Liver (tissue), 9 donors: ENCODE results near the gene GSKIP. TPM values are rescaled to one million over a fixed set of nuclear protein-coding genes. Genes with fewer than 3 reads are reported as not detected.
A peak's percentile ranks its signal among the peaks of the same experiment; 100 is the strongest.

Source experiments
- DNase-seq: peaks from one replicate; pipeline ENCODE4 v3.0.0-alpha.2; 2017; ENCODE audit warnings: low spot score
- H3K27ac ChIP-seq, 2 donors: one replicate each; pipeline ENCODE4 v1.7.0; 2013; ENCODE audit warnings: inconsistent platforms in 2 of 2, low read length in 2 of 2, control low read depth in 1 of 2, low read depth in 1 of 2, mild to moderate bottlenecking in 1 of 2
- H3K27me3 ChIP-seq, 4 donors: one replicate each; pipeline versions ENCODE4 v1.6.1 to v1.7.0; 2013; ENCODE audit warnings: low read length in 3 of 4, inconsistent platforms in 1 of 4, mild to moderate bottlenecking in 1 of 4, moderate library complexity in 1 of 4; ENCODE audit not compliant: control insufficient read depth in 4 of 4, insufficient read depth in 4 of 4
- H3K36me3 ChIP-seq, 4 donors: one replicate each; pipeline versions ENCODE4 v1.6.1 to v1.7.0; 2013; ENCODE audit warnings: low read length in 3 of 4, mild to moderate bottlenecking in 3 of 4, low read depth in 1 of 4, moderate library complexity in 1 of 4; ENCODE audit not compliant: control insufficient read depth in 4 of 4, insufficient read depth in 3 of 4
- H3K4me1 ChIP-seq, 4 donors: one replicate each; pipeline versions ENCODE4 v1.6.1 to v1.7.0; 2013; ENCODE audit warnings: low read length in 3 of 4, mild to moderate bottlenecking in 3 of 4, moderate library complexity in 1 of 4; ENCODE audit not compliant: control insufficient read depth in 4 of 4, insufficient read depth in 4 of 4
- H3K4me3 ChIP-seq, 3 donors: one replicate each; pipeline versions ENCODE4 v1.6.1 to v1.7.0; 2013; ENCODE audit warnings: low read length in 3 of 3, control low read depth in 1 of 3, low read depth in 1 of 3, mild to moderate bottlenecking in 1 of 3
- H3K9ac ChIP-seq, 2 donors: one replicate each; pipeline ENCODE4 v1.7.0; 2013; ENCODE audit warnings: low read length in 2 of 2, mild to moderate bottlenecking in 2 of 2, moderate library complexity in 2 of 2, control low read depth in 1 of 2, low read depth in 1 of 2
- H3K9me3 ChIP-seq, 4 donors: one replicate each; pipeline versions ENCODE4 v1.6.1 to v1.7.0; 2013; ENCODE audit warnings: low read length in 3 of 4; ENCODE audit not compliant: control insufficient read depth in 4 of 4
- FOXA1 ChIP-seq: IDR thresholded peaks from 2 replicates; pipeline ENCODE4 v1.6.1; 2016; ENCODE audit warnings: antibody characterized with exemption
- FOXA2 ChIP-seq: IDR thresholded peaks from 2 replicates; pipeline ENCODE4 v1.6.1; 2016; ENCODE audit warnings: antibody characterized with exemption
- GABPA ChIP-seq, 2 donors: IDR thresholded peaks in 1 of 2; conservative IDR thresholded peaks in 1 of 2; 2 replicates each; pipeline ENCODE4 v1.6.1; 2016; ENCODE audit warnings: antibody characterized with exemption in 2 of 2, mild to moderate bottlenecking in 1 of 2, moderate library complexity in 1 of 2
- HNF4G ChIP-seq: IDR thresholded peaks from 2 replicates; pipeline ENCODE4 v1.6.1; 2016; ENCODE audit warnings: antibody characterized with exemption
- NR2F2 ChIP-seq: IDR thresholded peaks from 2 replicates; pipeline ENCODE4 v1.6.1; 2016; ENCODE audit warnings: antibody characterized with exemption
- RAD21 ChIP-seq, 2 donors: IDR thresholded peaks; 2 replicates each; pipeline ENCODE4 v1.6.1; 2016; ENCODE audit warnings: antibody characterized with exemption in 2 of 2, mild to moderate bottlenecking in 2 of 2
- SP1 ChIP-seq: IDR thresholded peaks from 2 replicates; pipeline ENCODE4 v1.6.1; 2018; ENCODE audit warnings: antibody characterized with exemption, mild to moderate bottlenecking
- TAF1 ChIP-seq: conservative IDR thresholded peaks from 2 replicates; pipeline ENCODE4 v1.6.1; 2016; ENCODE audit warnings: antibody characterized with exemption, mild to moderate bottlenecking
- YY1 ChIP-seq: IDR thresholded peaks from 2 replicates; pipeline ENCODE4 v1.6.1; 2016; ENCODE audit warnings: antibody characterized with exemption, mild to moderate bottlenecking
- WGBS: extraction: QIAGEN DNeasy Blood & Tissue Kit; methylation state at CpG from one replicate; pipeline ENCODE4 v1.1.7; 2013; 5-methylcytosine and 5-hydroxymethylcytosine counted together
- polyA plus RNA-seq, 2 donors: library from polyadenylated mRNA; stranded (reverse) in 1 of 2; unstranded in 1 of 2; fragments of 200-250 nt in 1 of 2; fragments of >200 nt in 1 of 2; fragmentation: Nextera tagmentation in 1 of 2; extraction: Ambion mirVana in 1 of 2; gene quantifications; one replicate each; pipeline versions ENCODE4 v1.2.1 to v1.2.3, GENCODE V29; 2013 to 2015
- total RNA-seq, 2 donors: library from RNA; depleted of rRNA; stranded (reverse); fragments of >200 nt; gene quantifications; one replicate each; pipeline ENCODE4 v1.2.3, GENCODE V29; 2014
- TF ChIP-seq, protein P1 (sequence below): IDR thresholded peaks from 2 replicates; pipeline ENCODE4 v1.6.1; 2016; ENCODE audit warnings: antibody characterized with exemption, mild to moderate bottlenecking
- TF ChIP-seq, protein P2 (sequence below): IDR thresholded peaks from 2 replicates; pipeline ENCODE4 v1.6.1; 2016; ENCODE audit warnings: antibody characterized with exemption
- TF ChIP-seq, protein P3 (sequence below): IDR thresholded peaks from 2 replicates; pipeline ENCODE4 v1.6.1; 2016; ENCODE audit warnings: antibody characterized with exemption
- donor health status: healthy.
- donor health status: healthy.
- donor health status: healthy.
- donor health status: healthy.
- donor health status: healthy.

The GSKIP gene
- total and polyA plus RNA-seq, 4 donors, result 10.9 to 23.7 (median 14.4) TPM

DNA sequence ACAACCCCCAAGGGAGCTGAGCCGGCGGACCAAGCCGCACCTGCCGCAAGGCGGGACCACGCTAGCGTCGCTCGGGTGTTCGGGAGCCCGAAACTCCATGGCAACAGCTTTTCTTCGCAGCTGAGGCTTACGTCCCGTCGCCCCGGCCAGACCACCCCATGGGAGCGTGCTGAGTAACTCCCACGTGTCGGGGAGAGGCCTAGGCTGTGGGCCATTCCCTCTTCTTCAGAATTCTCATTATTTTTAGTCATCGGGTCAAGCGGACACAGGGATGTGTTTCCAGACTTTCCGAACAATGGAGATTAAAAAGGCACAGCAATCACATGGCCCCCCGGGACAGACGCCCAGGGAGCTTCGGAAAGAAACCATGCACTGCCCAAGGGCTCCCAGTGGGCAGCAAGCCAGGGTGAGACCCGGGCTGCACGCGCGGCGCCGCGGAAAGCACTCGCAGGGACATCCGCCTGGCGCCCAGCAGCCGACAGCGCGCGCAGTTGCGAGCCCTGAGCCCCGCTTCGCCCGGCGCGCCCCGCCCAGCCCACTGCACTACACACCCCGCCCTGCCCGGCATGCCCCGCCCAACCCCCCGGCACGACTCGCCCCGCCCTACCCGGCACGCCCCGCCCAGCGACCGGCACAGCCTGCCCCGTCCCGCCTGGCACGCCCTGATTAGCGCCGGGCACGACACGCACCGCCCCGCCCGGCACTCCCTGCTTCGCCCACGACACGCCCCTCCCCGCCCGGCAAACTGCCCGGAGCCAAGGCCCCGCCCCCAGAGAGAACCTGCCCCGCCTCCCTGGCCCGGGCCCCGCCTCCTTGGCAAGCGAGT lies 28.2 kb downstream of the GSKIP start:
- Histone ChIP-seq H3K27ac (peak overlapping the region; percentile 41 to 46), H3K4me1 (peaks cover 0 to 13% (median 9%) of the 10 kb centered on the region in 4 donors), H3K27me3 (no peaks in the 10 kb centered on the region), H3K36me3 (peaks cover 0 to 1% (median 0%) of the 10 kb centered on the region in 4 donors), H3K9me3 (no peaks in the 10 kb centered on the region), H3K4me3 (peak overlapping the region; percentile 76 to 89 (median 87)), H3K9ac (peak overlapping the region; percentile 38 to 42)
- TF ChIP-seq, protein P1, sequence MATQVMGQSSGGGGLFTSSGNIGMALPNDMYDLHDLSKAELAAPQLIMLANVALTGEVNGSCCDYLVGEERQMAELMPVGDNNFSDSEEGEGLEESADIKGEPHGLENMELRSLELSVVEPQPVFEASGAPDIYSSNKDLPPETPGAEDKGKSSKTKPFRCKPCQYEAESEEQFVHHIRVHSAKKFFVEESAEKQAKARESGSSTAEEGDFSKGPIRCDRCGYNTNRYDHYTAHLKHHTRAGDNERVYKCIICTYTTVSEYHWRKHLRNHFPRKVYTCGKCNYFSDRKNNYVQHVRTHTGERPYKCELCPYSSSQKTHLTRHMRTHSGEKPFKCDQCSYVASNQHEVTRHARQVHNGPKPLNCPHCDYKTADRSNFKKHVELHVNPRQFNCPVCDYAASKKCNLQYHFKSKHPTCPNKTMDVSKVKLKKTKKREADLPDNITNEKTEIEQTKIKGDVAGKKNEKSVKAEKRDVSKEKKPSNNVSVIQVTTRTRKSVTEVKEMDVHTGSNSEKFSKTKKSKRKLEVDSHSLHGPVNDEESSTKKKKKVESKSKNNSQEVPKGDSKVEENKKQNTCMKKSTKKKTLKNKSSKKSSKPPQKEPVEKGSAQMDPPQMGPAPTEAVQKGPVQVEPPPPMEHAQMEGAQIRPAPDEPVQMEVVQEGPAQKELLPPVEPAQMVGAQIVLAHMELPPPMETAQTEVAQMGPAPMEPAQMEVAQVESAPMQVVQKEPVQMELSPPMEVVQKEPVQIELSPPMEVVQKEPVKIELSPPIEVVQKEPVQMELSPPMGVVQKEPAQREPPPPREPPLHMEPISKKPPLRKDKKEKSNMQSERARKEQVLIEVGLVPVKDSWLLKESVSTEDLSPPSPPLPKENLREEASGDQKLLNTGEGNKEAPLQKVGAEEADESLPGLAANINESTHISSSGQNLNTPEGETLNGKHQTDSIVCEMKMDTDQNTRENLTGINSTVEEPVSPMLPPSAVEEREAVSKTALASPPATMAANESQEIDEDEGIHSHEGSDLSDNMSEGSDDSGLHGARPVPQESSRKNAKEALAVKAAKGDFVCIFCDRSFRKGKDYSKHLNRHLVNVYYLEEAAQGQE, result no peak
- TF ChIP-seq SP1, result peak; percentile 47
- under 1% methylated on average over 79 of the region's 79 CpGs for WGBS
- DNase-seq, result peak; percentile 100

DNA sequence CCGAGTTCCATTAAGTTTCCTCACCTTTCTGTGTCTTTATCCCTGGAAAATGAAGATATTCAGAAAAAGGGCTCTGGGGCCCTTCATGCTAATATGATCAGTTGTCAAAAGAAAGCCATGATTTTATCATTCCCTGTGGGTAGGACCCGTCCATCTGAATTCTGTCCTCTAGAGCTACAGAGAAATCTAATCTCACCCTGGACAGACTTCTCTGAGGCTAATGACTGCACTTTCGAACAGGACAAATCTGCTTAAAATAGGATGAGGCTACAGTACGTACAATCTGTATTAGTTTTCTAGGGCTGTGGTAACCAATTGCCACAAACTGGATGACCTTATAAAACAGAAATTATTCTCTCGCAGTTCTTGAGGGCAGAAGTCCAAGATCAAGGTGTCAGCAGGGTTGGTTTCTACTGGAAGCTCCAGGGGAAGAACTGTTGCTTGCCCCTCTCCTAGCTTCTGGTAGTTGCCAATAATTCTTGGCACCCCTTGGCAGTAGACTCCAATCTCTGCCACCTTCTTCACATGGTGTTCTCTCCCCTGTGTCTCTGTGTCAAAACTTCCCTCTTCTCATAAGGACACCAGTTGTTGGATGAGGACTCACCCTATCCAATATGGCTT lies 29.9 kb downstream of the GSKIP start:
- Histone ChIP-seq H3K36me3 (no peaks in the 10 kb centered on the region), H3K9me3 (no peaks in the 10 kb centered on the region), H3K4me3 (no peak overlapping the region), H3K4me1 (peaks cover 0 to 13% (median 9%) of the 10 kb centered on the region in 4 donors), H3K9ac (no peak overlapping the region), H3K27me3 (no peaks in the 10 kb centered on the region), H3K27ac (no peak overlapping the region)
- WGBS, result 92% methylated on average over 5 of the region's 5 CpGs
- DNase-seq, result no peak
- TF ChIP-seq, protein P2, sequence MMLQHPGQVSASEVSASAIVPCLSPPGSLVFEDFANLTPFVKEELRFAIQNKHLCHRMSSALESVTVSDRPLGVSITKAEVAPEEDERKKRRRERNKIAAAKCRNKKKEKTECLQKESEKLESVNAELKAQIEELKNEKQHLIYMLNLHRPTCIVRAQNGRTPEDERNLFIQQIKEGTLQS, result no peak
- TF ChIP-seq FOXA1 (no peak), YY1 (no peak), FOXA2 (no peak), NR2F2 (no peak), GABPA (IDR thresholded peaks at IDR 0.05 in 1 of 2, conservative IDR thresholded peaks at IDR 0.05 in 1 of 2) (no peak), RAD21 (IDR thresholded peaks at IDR 0.05) (no peak), HNF4G (no peak), SP1 (no peak), TAF1 (no peak)
- TF ChIP-seq, protein P3, sequence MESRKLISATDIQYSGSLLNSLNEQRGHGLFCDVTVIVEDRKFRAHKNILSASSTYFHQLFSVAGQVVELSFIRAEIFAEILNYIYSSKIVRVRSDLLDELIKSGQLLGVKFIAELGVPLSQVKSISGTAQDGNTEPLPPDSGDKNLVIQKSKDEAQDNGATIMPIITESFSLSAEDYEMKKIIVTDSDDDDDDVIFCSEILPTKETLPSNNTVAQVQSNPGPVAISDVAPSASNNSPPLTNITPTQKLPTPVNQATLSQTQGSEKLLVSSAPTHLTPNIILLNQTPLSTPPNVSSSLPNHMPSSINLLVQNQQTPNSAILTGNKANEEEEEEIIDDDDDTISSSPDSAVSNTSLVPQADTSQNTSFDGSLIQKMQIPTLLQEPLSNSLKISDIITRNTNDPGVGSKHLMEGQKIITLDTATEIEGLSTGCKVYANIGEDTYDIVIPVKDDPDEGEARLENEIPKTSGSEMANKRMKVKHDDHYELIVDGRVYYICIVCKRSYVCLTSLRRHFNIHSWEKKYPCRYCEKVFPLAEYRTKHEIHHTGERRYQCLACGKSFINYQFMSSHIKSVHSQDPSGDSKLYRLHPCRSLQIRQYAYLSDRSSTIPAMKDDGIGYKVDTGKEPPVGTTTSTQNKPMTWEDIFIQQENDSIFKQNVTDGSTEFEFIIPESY, result no peak
- TF ChIP-seq, protein P1, result no peak
